GM10847 (cell line): Measurements from ENCODE around the gene DNAJB2.

Experiments used
- POLR2A ChIP-seq: IDR thresholded peaks from 2 replicates; pipeline ENCODE4 v1.6.1; 2011; ENCODE audit not compliant: insufficient read length; ENCODE audit errors: extremely low read depth

Gene DNAJB2

DNA sequence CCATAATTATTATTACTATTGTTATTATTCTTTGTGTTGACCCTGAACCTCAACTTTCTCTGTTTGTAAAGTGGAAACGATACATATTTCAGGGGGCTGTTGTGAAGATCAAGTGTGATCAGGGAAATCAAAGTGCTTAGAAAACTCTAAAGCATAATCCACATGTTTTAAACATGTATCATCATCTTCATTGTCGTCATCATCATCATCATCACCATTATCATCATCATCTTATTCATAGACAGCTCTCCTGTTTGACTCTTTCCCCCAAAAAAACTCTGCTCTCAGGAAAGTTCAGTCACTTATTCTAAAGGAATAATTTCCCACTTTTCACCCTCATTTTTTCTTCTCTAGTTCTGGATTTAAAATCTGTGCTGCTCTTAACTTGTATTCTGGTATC lies 25.1 kb downstream of the DNAJB2 start:
- TF ChIP-seq POLR2A, result no peak

DNA sequence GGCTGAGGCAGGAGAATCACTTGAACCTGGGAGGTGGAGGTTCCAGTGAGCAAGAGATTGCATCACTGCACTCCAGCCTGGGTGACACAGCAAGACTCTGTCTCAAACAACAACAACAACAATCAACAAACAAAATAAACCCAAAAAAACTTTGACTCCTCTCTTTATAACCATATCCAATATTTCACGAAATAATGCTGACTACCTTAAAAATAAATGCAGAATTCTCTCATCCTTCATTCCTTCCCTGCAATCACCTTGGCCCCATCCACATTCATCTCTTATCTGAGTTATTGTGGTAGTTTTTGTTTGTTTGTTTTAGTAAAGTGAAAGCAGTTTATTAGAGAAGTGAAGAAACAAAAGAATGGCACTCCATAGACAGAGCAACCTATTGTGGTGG lies 26.9 kb downstream of the DNAJB2 start:
- no peak for TF ChIP-seq POLR2A

DNA sequence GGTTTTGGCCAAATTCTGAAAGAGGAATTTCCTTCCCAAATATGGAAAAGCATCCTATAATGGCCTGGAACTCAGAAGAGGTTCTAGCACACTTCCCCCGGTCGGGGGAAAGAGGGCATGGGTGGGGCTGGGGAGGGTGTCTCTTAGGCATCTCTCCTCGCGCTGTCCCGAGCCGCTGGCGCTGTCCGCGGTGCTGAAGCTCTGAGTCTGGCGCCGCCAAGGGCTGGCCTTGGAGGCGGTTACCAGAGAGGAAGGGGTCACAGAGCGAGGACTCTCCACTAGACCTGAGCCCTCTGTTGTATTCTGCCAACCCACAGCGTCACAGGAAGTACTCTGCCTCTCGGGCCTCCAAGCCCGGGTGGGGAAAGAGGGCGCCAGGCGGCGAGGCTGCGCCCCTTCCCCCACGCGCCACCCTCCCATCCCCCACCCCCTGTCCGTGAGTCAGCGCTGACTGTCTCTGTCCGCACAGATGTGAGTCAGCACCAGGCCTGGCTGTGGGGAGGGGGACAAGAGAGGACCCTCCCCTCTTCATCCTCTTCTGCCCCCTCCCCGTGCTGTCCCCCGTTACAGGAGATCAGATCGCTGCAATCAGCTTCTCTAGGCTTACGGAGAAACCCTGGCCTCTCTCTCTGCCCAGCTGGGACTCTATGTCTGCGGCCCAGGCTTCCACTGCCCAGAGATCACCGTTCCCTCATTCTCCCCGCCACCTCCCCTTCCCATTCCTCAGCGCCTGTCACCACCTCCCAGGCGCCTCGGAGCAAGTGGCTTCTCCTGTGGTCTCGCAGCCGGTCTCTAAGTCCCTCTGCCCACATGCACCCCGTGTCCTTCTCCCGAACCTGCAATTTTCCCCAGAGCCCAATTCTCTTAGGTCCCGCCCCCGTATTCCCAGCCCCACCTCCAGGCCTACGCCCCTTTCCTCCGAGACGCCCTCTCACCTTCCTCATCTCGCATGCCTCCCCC lies 29.3 kb downstream of the DNAJB2 start:
- no peak for TF ChIP-seq POLR2A

DNA sequence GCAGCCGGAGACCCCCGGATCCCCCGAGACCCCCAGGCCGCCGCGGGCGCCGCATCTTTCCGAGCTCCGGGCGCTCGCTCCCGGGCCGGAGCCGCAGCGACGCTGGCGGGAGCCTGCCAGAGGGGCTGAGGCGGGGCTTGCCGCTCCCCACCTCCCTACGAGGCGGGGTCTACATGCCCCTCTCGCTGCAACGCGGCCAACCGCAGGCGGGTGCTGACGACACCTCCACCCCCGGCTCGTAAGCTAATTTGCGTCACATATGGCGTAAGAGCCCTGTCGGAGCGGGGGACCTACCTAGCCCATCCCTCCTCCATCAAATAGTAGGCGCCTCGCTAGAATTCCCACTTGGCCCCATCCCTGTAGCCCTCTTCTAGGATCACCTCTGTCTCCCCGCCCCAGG lies 30.1 kb downstream of the DNAJB2 start, which contains the start of gene PTPRN:
Gene PTPRN, minus strand, starts transcription at position 124 of the 400 bp plus-strand sequence. Its CDS starts 69 bp downstream, at position 55.
- no peak for TF ChIP-seq POLR2A

DNA sequence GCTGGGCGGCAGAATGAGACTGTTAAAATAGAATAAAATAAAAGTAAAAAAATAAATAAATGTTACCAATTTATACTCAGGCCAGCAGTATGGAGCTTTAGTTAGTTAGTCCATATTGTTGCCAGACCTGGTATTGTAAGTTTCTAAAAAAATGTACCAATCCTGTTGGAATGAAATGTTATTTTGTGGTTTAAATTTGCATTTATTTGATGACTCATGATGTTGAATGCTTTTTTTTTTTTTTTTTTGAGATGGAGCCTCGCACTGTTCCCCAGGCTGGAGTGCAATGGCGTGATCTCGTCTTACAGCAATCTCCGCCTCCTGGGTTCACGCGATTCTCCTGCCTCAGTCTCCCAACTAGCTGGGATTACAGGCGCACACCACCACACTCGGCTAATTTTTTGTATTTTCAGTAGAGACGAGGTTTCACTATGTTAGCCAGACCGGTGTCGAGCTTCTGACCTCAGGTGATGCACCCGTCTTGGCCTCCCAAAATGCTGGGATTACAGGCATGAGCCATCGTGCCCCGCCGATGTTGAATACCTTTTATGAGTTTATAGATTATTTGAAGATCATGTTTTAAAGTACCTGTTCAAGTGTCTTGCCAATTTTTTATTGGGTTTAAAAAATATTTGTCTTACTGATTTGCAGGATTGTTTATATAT lies 35.8 kb downstream of the DNAJB2 start:
- no peak for TF ChIP-seq POLR2A

DNA sequence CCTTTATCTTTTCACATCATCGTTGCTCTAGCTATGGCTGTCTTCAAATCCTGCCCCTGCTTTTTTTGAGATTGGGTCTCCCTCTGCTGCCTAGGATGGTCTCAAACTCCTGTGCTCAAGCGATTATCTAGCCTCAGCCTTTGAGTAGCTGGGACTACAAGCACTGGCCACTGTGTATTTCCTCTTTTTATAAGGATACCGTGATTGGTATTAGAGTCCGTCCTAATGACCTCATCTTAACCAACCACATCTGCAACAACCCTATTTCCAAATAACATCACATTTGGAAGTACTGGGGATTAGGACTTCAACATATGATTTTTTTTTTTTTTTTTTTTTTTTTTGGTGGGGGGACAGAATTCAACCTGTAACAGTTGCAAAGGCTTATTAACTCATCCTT lies 44.3 kb downstream of the DNAJB2 start:
- no peak for TF ChIP-seq POLR2A

DNA sequence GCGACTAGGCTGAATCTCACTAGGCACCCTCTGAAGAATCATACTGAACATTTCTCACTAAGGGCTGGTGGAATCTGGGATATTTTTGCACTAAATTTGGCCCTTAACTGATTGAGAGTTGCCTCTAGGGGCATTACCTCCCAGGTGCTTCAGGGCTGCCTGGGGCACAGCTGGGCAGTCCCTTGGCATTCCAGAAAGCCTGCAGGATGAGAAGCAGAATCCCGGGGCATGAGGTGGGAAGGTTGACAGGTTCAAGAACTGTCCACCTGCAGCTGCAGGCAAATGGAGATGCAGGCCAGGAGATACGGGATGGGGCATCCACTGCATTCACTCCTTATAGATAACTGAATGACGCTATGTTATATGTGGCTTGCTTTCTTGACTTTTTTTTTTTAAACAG lies 46.0 kb downstream of the DNAJB2 start:
- TF ChIP-seq POLR2A, result no peak

DNA sequence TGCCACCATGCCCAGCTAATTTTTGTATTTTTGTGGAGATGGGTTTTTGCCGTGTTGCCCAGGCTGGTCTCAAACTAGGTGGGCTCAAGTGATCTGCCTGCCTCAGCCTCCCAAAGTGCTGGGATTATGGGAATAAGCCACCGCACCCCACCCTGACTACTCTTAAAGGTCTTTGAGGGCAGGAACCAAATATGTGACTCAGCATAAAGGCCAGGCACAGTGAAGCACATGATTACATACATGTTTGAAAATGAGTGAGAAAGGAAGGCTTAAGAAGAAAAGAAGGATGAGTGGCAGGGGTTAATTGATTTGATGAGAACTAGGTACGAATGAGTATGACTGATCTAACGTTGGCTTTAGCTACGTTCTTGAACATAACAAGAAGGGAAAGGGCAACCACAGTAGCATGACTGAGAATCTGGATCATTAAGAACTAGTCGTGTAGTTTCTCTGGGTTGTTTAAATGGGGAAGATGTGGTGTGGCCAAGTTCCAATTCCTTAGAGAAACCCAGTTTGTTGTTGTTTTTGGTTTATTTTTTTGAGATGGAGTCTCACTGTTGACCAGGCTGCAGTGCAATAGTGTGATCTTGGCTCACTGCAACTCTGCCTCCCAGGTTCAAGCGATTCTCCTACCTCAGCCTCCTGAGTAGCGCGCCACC lies 46.6 kb downstream of the DNAJB2 start:
- no peak for TF ChIP-seq POLR2A

DNA sequence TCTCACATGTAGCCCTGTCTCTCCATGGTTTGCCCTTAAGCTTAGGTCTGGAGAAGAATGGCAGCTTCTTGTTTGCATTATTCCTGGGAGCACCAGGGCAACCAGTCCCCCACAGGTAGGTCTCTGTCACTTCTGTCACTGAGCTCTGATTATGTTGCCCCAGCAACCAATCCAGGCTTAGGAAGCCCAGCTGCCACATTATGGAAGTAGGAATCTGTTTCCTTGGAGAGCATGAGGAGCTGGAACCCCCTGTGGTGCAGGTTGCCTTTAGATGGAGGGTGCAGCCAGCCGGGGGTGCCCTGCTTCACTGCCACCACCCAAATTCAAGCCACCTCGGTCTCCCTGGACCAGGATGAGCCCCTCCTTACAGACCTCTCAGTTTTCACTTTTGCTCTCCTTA lies 48.6 kb downstream of the DNAJB2 start:
- no peak for TF ChIP-seq POLR2A

DNA sequence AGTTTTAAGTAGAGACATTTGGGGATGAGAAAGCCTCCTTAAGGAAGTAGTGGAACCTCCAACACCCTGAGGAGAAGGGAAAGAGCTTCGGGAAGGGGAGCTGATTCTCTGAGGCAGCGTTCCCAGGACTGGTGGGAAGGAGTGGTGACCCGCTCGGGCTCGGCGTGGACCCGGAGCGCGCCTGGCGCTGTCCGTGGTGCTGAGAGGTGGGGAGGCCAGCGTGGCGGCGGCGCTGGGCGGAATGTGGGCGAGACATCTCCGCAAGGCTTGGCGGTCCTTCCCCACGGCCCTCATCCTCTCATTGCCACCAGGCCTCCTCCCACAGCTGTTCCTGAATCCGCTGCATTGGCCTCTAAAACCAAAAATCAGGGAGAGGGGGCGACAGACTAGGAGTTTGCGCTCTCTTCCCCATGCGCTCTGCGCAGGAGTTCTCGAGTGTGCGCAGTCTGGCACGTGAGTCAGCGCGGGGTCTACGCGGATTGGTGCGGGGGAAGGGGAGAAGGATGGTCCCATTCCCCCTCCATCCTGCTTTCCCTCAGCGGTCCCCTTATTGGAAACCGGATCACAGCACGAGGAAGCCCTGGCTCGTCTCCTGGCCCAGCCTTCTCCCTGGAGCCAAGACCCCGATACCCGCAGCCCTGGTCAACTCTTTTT lies 52.5 kb downstream of the DNAJB2 start:
- no peak for TF ChIP-seq POLR2A

DNA sequence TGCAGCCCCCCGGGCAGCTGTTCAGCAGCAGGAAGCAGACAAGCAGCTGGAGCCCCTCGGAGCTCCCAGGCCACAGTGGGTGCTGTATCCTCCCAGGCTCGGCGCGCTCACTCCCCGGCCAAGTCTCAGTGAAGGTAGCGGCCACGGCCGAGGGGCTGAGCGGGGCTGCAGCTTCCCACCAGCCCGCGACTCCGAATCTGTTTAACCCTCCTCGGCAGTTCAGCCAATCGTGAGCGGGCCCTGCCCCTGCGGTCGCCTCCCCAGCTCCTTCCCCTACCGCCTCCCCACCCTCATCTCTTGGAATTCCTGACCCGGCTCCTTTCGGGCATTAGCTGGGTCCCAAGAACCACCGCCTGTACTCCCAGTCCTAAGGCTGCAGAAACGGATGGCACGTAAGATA lies 53.4 kb downstream of the DNAJB2 start, which contains the start of gene RESP18:
Gene RESP18, minus strand, starts transcription at position 203 of the 400 bp plus-strand sequence.
- TF ChIP-seq POLR2A, result no peak

DNA sequence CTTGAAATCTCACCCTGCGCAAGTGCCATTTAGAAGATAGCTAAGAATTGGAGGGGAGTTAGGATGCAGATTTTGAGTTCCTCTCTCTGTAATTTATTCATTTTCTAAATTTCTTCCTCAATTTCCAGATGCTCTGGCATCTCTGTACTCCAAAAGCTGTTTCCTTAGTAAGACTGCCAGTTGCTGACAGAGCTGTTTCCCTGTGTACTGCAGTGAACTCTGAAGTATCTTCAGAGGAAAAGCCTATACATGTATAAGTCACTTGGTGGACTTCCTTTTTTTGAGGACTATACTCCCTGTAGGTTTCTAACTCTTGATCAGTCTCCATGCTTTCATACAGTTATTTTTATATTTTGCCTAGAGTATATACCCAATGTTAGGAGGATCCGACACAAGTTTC lies 54.9 kb downstream of the DNAJB2 start:
- TF ChIP-seq POLR2A, result no peak

DNA sequence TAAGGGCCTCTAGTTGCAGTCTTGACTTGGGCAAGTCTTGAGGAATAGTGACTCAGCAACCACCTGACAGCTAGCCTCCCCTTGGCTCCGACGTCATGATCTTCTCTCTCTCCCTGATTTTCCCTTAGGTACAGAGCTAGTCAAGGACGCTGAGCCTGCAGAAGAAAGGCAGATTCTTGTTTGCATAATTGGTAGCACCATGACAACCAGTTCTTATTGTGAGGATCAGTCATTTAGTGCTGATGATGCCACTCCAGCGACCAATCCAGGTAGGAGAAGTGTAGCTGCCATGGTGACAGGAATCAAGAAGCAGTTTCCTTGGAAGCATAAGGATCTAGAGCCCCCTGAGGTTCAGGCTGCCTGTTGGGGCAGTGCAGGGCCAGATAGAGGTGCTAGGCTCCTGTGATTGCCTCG lies 56.2 kb downstream of the DNAJB2 start:
- TF ChIP-seq POLR2A, result no peak
